Measurements from ENCODE around the gene CPVL. TPM values are rescaled to one million over a fixed set of nuclear protein-coding genes. Genes with fewer than 3 reads are reported as not detected.

Gene CPVL
- total and polyA plus RNA-seq, 2 of the 4 experiments (the other 2 are of a cell fraction) = not detected

DNA sequence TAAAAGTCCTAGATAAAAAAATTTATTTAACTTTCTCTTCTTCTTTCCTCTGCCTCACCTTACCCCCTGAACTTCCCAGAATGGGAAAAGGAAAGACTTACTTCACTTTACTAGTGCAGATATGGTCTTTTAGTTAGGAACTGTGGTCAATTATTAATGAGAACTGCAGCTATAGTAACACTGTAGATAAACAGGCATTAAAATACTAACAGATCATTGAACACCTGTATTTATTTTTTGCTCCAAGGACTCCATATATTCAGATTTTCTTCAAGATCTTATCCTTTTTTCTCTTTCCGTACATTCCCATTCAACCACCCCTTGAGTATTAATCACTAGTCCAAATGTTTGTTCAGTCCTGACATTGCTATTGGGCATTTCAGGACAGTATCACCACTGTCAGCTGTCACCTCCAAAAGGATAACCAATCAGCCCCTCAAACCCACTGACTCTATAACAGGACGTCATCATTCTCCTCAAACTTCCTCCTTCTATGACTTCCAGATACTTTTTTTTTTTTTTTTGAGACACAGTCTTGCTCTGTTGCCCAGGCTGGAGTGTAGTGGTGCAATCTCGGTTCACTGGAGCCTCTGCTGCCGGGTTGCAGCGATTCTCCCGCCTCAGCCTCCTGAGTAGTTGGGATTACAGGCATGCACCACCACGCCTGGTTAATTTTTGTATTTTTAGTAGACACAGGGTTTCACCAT lies 4.2 kb downstream of the CPVL start:
- no peak for DNase-seq
- POLR2A ChIA-PET (ENCODE audit: unreplicated experiment) = no interaction called here
- Histone ChIP-seq H3K9me1 (ENCODE audit: insufficient read depth, low read length) (no peaks in the 10 kb centered on the region), H3K9ac (ENCODE audit: low read depth, low read length) (no peak overlapping the region), H4K91ac (ENCODE audit: insufficient read depth, low read depth, low read length) (no peak overlapping the region), H2BK15ac (ENCODE audit: low read depth, low read length) (no peak overlapping the region), H3K9me3 (ENCODE audit: control insufficient read depth, insufficient read depth, low read length) (no peaks in the 10 kb centered on the region), H2BK120ac (ENCODE audit: low read depth, low read length) (no peak overlapping the region), H2AFZ (replicated peaks; ENCODE audit: low read length, poor library complexity) (no peak overlapping the region), H3K4me1 (ENCODE audit: control insufficient read depth, insufficient read depth, low read length) (no peaks in the 10 kb centered on the region), H3K4ac (ENCODE audit: low read depth, low read length) (no peak overlapping the region), H2BK5ac (ENCODE audit: low read depth, low read length, poor library complexity, severe bottlenecking) (no peak overlapping the region), H2AK9ac (replicated peaks; ENCODE audit: low read depth, low read length, poor library complexity) (no peak overlapping the region), H4K8ac (ENCODE audit: low read depth in 2 of 2, low read length in 2 of 2) (no peak overlapping the region), H4K5ac (ENCODE audit: low read depth, low read length) (no peak overlapping the region), H3K14ac (replicated peaks; ENCODE audit: low read depth, low read length) (no peak overlapping the region), H3K56ac (ENCODE audit: extremely low read depth, insufficient read depth, low read length) (no peak overlapping the region), H2AK5ac (ENCODE audit: low read depth, low read length) (no peak overlapping the region), H3K27me3 (ENCODE audit: control insufficient read depth, insufficient read depth, low read length) (peaks cover 17% of the 10 kb centered on the region), H4K20me1 (ENCODE audit: insufficient read depth, low read length) (no peaks in the 10 kb centered on the region), H3K18ac (ENCODE audit: low read depth, low read length) (no peak overlapping the region), H2BK20ac (ENCODE audit: low read depth, low read length) (no peak overlapping the region), H3K27ac (ENCODE audit: insufficient read depth, low read length) (no peak overlapping the region), H3K4me3 (ENCODE audit: insufficient read depth, low read depth, low read length) (no peak overlapping the region), H3K36me3 (ENCODE audit: control insufficient read depth, insufficient read depth, low read length) (no peaks in the 10 kb centered on the region), H3K23ac (ENCODE audit: low read depth, low read length) (no peak overlapping the region), H3K4me2 (ENCODE audit: low read depth, low read length) (no peak overlapping the region), H3K79me1 (ENCODE audit: low read depth in 1 of 2, low read length in 2 of 2) (no peaks in the 10 kb centered on the region)
- dilution Hi-C loops (cut with HindIII; ENCODE audit: low sequenced_read_pairs, unreplicated experiment) (no loop called here), intact Hi-C loops (cut with micrococcal nuclease) (no loop called here), in situ Hi-C loops (cut with MboI; ENCODE audit: low sequenced_read_pairs) (no loop called here)
- BruUV-seq (replicated peaks) = no TSS peak
- 33% methylated on average over 1 of the region's 7 CpGs; no CpG with 5 or more reads in 1 of the 2 experiments for WGBS, 2 experiments (ENCODE audit: extremely low coverage in 2 of 2, insufficient read length in 1 of 2)
- CTCF ChIA-PET = no interaction called here
- no peak for TF ChIP-seq MAFK (IDR thresholded peaks at IDR 0.05; ENCODE audit: low read depth, low read length)
- TF ChIP-seq MAZ (IDR thresholded peaks at IDR 0.05; ENCODE audit: borderline replicate concordance, low read depth, low read length) = no peak
- TF ChIP-seq, protein P1, sequence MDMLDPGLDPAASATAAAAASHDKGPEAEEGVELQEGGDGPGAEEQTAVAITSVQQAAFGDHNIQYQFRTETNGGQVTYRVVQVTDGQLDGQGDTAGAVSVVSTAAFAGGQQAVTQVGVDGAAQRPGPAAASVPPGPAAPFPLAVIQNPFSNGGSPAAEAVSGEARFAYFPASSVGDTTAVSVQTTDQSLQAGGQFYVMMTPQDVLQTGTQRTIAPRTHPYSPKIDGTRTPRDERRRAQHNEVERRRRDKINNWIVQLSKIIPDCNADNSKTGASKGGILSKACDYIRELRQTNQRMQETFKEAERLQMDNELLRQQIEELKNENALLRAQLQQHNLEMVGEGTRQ (IDR thresholded peaks at IDR 0.05; ENCODE audit: low read depth, low read length) = no peak
- TF ChIP-seq RFX5 (IDR thresholded peaks at IDR 0.05; ENCODE audit: low read depth, low read length) = no peak
- no peak for TF ChIP-seq RCOR1 (IDR thresholded peaks at IDR 0.05; ENCODE audit: insufficient replicate concordance, low read length)
- no peak for TF ChIP-seq MXI1 (IDR thresholded peaks at IDR 0.05; ENCODE audit: borderline replicate concordance, low read depth, low read length)
- no peak for TF ChIP-seq CEBPB (IDR thresholded peaks at IDR 0.05; ENCODE audit: low read depth, low read length)
- no peak for TF ChIP-seq BHLHE40 (IDR thresholded peaks at IDR 0.05; ENCODE audit: low read depth, low read length)
- no peak for TF ChIP-seq SMC3 (IDR thresholded peaks at IDR 0.05; ENCODE audit: low read depth, low read length)
- no peak for TF ChIP-seq CHD1 (IDR thresholded peaks at IDR 0.05; ENCODE audit: low read depth, low read length)
- TF ChIP-seq, protein P2, sequence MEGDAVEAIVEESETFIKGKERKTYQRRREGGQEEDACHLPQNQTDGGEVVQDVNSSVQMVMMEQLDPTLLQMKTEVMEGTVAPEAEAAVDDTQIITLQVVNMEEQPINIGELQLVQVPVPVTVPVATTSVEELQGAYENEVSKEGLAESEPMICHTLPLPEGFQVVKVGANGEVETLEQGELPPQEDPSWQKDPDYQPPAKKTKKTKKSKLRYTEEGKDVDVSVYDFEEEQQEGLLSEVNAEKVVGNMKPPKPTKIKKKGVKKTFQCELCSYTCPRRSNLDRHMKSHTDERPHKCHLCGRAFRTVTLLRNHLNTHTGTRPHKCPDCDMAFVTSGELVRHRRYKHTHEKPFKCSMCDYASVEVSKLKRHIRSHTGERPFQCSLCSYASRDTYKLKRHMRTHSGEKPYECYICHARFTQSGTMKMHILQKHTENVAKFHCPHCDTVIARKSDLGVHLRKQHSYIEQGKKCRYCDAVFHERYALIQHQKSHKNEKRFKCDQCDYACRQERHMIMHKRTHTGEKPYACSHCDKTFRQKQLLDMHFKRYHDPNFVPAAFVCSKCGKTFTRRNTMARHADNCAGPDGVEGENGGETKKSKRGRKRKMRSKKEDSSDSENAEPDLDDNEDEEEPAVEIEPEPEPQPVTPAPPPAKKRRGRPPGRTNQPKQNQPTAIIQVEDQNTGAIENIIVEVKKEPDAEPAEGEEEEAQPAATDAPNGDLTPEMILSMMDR (conservative IDR thresholded peaks at IDR 0.05; ENCODE audit: low read depth, low read length) = no peak
- TF ChIP-seq, protein P3, sequence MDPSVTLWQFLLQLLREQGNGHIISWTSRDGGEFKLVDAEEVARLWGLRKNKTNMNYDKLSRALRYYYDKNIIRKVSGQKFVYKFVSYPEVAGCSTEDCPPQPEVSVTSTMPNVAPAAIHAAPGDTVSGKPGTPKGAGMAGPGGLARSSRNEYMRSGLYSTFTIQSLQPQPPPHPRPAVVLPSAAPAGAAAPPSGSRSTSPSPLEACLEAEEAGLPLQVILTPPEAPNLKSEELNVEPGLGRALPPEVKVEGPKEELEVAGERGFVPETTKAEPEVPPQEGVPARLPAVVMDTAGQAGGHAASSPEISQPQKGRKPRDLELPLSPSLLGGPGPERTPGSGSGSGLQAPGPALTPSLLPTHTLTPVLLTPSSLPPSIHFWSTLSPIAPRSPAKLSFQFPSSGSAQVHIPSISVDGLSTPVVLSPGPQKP (IDR thresholded peaks at IDR 0.05; ENCODE audit: borderline replicate concordance, low read depth, low read length) = no peak
- no peak for TF ChIP-seq FOS (IDR thresholded peaks at IDR 0.05; ENCODE audit: low read depth, low read length)
- no peak for TF ChIP-seq NFE2L2 (IDR thresholded peaks at IDR 0.05; ENCODE audit: low read depth, low read length)
- TF ChIP-seq POLR2A (IDR thresholded peaks at IDR 0.05; ENCODE audit: low read depth, low read length) = no peak
- no peak for TF ChIP-seq RAD21 (IDR thresholded peaks at IDR 0.05; ENCODE audit: low read length)
- ATAC-seq (ENCODE audit: low read depth) = no peak

Measured in IMR-90 (cell line).